SK-N-SH (cell line): ENCODE measurements around the gene ANKRD62. TPM values are rescaled to one million over a fixed set of nuclear protein-coding genes. Genes with fewer than 3 reads are reported as not detected.

Source experiments
- CTCF ChIA-PET: fragments of 300-600, 350-600 bp; formaldehyde crosslinking; extraction: SDS; loops from one replicate; lab custom pipeline; 2021; lab: Yijun Ruan, JAX
- POLR2A ChIA-PET: fragments of 350-600 bp; sonication (Branson Sonifier 250); formaldehyde crosslinking; extraction: SDS; loops from one replicate; lab custom pipeline; 2020; ENCODE audit warnings: antibody characterized with exemption, inconsistent platforms; lab: Yijun Ruan, JAX
- DNase-seq: peaks from one replicate; pipeline ENCODE4 v3.0.0; 2012
- H2AFZ ChIP-seq: fragments of 200-600 bp; sonication (generic); 2 replicates; pipeline ENCODE4 v1.8.1; 2016; ENCODE audit warnings: antibody characterized with exemption, mild to moderate bottlenecking, low read depth
- H3F3A ChIP-seq: fragments of 200-600 bp; sonication (generic); replicated peaks from 2 replicates; pipeline ENCODE3; 2016; ENCODE audit warnings: antibody characterized with exemption, mild to moderate bottlenecking; ENCODE audit not compliant: insufficient read depth
- H3K27ac ChIP-seq, 2 experiments: fragments of 200-500 bp in 1 of 2; fragments of 200-600 bp in 1 of 2; sonication (Bioruptor generic) in 1 of 2; sonication (generic), shearing (Covaris generic) in 1 of 2; 2 replicates each; pipeline versions ENCODE4 v1.5.1 to v1.6.1; 2014 to 2016; ENCODE audit warnings: low read depth in 2 of 2, inconsistent platforms in 1 of 2, low read length in 1 of 2, mild to moderate bottlenecking in 1 of 2, mixed read lengths in 1 of 2
- H3K27me3 ChIP-seq: fragments of 200-600 bp; sonication (generic), shearing (Covaris generic); 2 replicates; pipeline ENCODE4 v1.6.1; 2016; ENCODE audit warnings: mixed run types; ENCODE audit not compliant: insufficient read depth
- H3K36me3 ChIP-seq, 2 experiments: fragments of 200-500 bp in 1 of 2; fragments of 200-600 bp in 1 of 2; sonication (Bioruptor generic) in 1 of 2; sonication (generic) in 1 of 2; replicated peaks in 1 of 2; 2 replicates each; pipeline versions ENCODE3 to v1.5.1; 2014 to 2016; ENCODE audit warnings: low read length in 1 of 2, mild to moderate bottlenecking in 1 of 2; ENCODE audit not compliant: insufficient read depth in 2 of 2, control insufficient read depth in 1 of 2
- H3K4me1 ChIP-seq, 2 experiments: fragments of 200-500 bp in 1 of 2; fragments of 200-600 bp in 1 of 2; sonication (Bioruptor generic) in 1 of 2; sonication (generic), shearing (Covaris generic) in 1 of 2; 2 replicates each; pipeline versions ENCODE4 v1.5.1 to v1.6.1; 2014 to 2016; ENCODE audit warnings: low read depth in 1 of 2, low read length in 1 of 2, mixed run types in 1 of 2; ENCODE audit not compliant: insufficient read depth in 2 of 2, control insufficient read depth in 1 of 2
- H3K4me2 ChIP-seq: fragments of 200-600 bp; sonication (generic), shearing (Covaris generic); 2 replicates; pipeline ENCODE4 v1.6.1; 2017; ENCODE audit warnings: mixed run types
- H3K4me3 ChIP-seq, 2 experiments: fragments of 200-500 bp in 1 of 2; fragments of 200-600 bp in 1 of 2; sonication (Bioruptor generic) in 1 of 2; sonication (generic), shearing (Covaris generic) in 1 of 2; 2 replicates each; pipeline versions ENCODE4 v1.5.1 to v1.8.1; 2014 to 2016; ENCODE audit warnings: low read depth in 2 of 2, inconsistent platforms in 1 of 2, low read length in 1 of 2, mild to moderate bottlenecking in 1 of 2, mixed read lengths in 1 of 2, moderate library complexity in 1 of 2
- H3K79me2 ChIP-seq: fragments of 200-600 bp; sonication (generic); 2 replicates; pipeline ENCODE4 v1.8.1; 2017; ENCODE audit warnings: mild to moderate bottlenecking; ENCODE audit not compliant: insufficient read depth
- H3K9ac ChIP-seq: fragments of 200-600 bp; sonication (generic); 2 replicates; pipeline ENCODE4 v1.6.1; 2017; ENCODE audit warnings: mixed run types
- H3K9me2 ChIP-seq: fragments of 200-600 bp; sonication (generic); 2 replicates; pipeline ENCODE4 v1.6.1; 2017; ENCODE audit warnings: mixed run types
- H3K9me3 ChIP-seq: fragments of 200-600 bp; sonication (generic); 2 replicates; pipeline ENCODE4 v1.6.1; 2017; ENCODE audit warnings: mixed run types, mild to moderate bottlenecking, moderate library complexity
- H4K20me1 ChIP-seq: fragments of 200-600 bp; sonication (generic); 2 replicates; pipeline ENCODE4 v1.6.1; 2017; ENCODE audit warnings: mild to moderate bottlenecking, mixed run types; ENCODE audit not compliant: insufficient read depth
- FOSL2 ChIP-seq: IDR thresholded peaks from 2 replicates; pipeline ENCODE4 v1.4.0; 2012; ENCODE audit warnings: low read depth, mild to moderate bottlenecking, moderate library complexity, borderline replicate concordance
- JUND ChIP-seq: IDR thresholded peaks from 2 replicates; pipeline ENCODE4 v1.4.0; 2012
- MAX ChIP-seq: IDR thresholded peaks from 2 replicates; pipeline ENCODE4 v1.4.0; 2012; ENCODE audit warnings: low read depth
- MEF2A ChIP-seq: IDR thresholded peaks from 2 replicates; pipeline ENCODE4 v1.4.0; 2012; ENCODE audit warnings: low read depth, borderline replicate concordance
- MXI1 ChIP-seq: IDR thresholded peaks from 2 replicates; pipeline ENCODE4 v1.6.1; 2012; ENCODE audit warnings: mild to moderate bottlenecking, low read depth, low read length, improper control_type of control experiment
- RFX5 ChIP-seq: IDR thresholded peaks from 2 replicates; pipeline ENCODE4 v1.6.1; 2012; ENCODE audit warnings: mild to moderate bottlenecking, improper control_type of control experiment, low read length
- RXRA ChIP-seq: IDR thresholded peaks from 2 replicates; pipeline ENCODE4 v1.4.0; 2012; ENCODE audit warnings: low read depth, mild to moderate bottlenecking, borderline replicate concordance
- SIN3A ChIP-seq: IDR thresholded peaks from 2 replicates; pipeline ENCODE4 v1.6.1; 2012; ENCODE audit warnings: low read depth, mild to moderate bottlenecking, low read length, moderate library complexity, borderline replicate concordance
- SMC3 ChIP-seq: IDR thresholded peaks from 2 replicates; pipeline ENCODE4 v1.6.1; 2012; ENCODE audit warnings: low read depth, low read length, improper control_type of control experiment
- TAF1 ChIP-seq: IDR thresholded peaks from 2 replicates; pipeline ENCODE4 v1.6.1; 2012; ENCODE audit warnings: low read depth, mild to moderate bottlenecking, low read length, moderate library complexity, borderline replicate concordance
- TEAD4 ChIP-seq: IDR thresholded peaks from 2 replicates; pipeline ENCODE4 v1.4.0; 2012; ENCODE audit warnings: mild to moderate bottlenecking, borderline replicate concordance; ENCODE audit not compliant: insufficient read depth
- USF1 ChIP-seq: IDR thresholded peaks from 2 replicates; pipeline ENCODE4 v1.4.0; 2012; ENCODE audit warnings: low read depth, borderline replicate concordance
- whole genome bisulfite sequencing: methylation state at CpG from one replicate; pipeline ENCODE4 v1.1.6; 2017; ENCODE audit warnings: low lambda C conversion rate; 5-methylcytosine and 5-hydroxymethylcytosine counted together
- polyA plus RNA-seq, 3 experiments: library from polyadenylated mRNA; depleted of rRNA; stranded (reverse); fragments of >200 nt; gene quantifications; 2 replicates each; pipeline ENCODE4 v1.2.3, GENCODE V29; 2012

The ANKRD62 gene
- polyA plus RNA-seq, 1 of the 3 experiments (the other 2 are of a cell fraction): not detected

GRCh38 chr18:12046046-12046750, 47.4 kb upstream of the ANKRD62 start (continued):
- TF ChIP-seq TAF1: no peak
- no peak for TF ChIP-seq JUND
- TF ChIP-seq TEAD4: no peak
- TF ChIP-seq MAX: no peak

GRCh38 chr18:12046751-12047335, 46.8 kb upstream of the ANKRD62 start:
- no peak for TF ChIP-seq SMC3
- TF ChIP-seq TEAD4: no peak
- no peak for TF ChIP-seq RFX5
- TF ChIP-seq FOSL2: no peak
- no peak for TF ChIP-seq MEF2A
- no peak for TF ChIP-seq SIN3A
- TF ChIP-seq RXRA: no peak
- TF ChIP-seq MXI1: no peak
- TF ChIP-seq USF1: no peak
- no peaks in the 10 kb centered on the region for H3K9me3 ChIP-seq
- H3K36me3 ChIP-seq: no peaks in the 10 kb centered on the region
- H3K4me1 ChIP-seq: no peaks in the 10 kb centered on the region
- H3K79me2 ChIP-seq: no peaks in the 10 kb centered on the region
- H3K9me2 ChIP-seq: no peaks in the 10 kb centered on the region
- H3K4me2 ChIP-seq: no peak overlapping the region
- H3K4me3 ChIP-seq: no peak overlapping the region
- H2AFZ ChIP-seq: no peak overlapping the region
- POLR2A ChIA-PET: no interaction called here
- H3K27me3 ChIP-seq: peaks cover 48% of the 10 kb centered on the region
- no peak for DNase-seq
- no peaks in the 10 kb centered on the region for H4K20me1 ChIP-seq
- H3K9ac ChIP-seq: no peak overlapping the region
- CTCF ChIA-PET: interaction anchor here (0.6 kb wide), 1 partner anchor 8 kb away, joined by 5 read pairs; no protein-coding TSS in a partner anchor
- no peak overlapping the region for H3K27ac ChIP-seq
- 18% methylated on average over 7 of the region's 12 CpGs for WGBS
- H3F3A ChIP-seq: no peaks in the 10 kb centered on the region
